Activated naive CD4-positive, alpha-beta T cell treated with anti-CD3 and anti-CD28 coated beads, Interleukin-2, amount 50 U/mL, for 16 hours (primary cell): ENCODE measurements around the gene TNFSF15.
A peak's percentile ranks its signal among the peaks of the same experiment; 100 is the strongest.
"Not testable (repeated sequence)": the region's sequence is repeated elsewhere in the genome, so short reads cannot be mapped to it uniquely, and the experiment has no call there.

ENCODE experiments used
- DNase-seq: peaks from one replicate; pipeline ENCODE4 v3.0.0-alpha.2; 2020

TNFSF15 gene

DNA sequence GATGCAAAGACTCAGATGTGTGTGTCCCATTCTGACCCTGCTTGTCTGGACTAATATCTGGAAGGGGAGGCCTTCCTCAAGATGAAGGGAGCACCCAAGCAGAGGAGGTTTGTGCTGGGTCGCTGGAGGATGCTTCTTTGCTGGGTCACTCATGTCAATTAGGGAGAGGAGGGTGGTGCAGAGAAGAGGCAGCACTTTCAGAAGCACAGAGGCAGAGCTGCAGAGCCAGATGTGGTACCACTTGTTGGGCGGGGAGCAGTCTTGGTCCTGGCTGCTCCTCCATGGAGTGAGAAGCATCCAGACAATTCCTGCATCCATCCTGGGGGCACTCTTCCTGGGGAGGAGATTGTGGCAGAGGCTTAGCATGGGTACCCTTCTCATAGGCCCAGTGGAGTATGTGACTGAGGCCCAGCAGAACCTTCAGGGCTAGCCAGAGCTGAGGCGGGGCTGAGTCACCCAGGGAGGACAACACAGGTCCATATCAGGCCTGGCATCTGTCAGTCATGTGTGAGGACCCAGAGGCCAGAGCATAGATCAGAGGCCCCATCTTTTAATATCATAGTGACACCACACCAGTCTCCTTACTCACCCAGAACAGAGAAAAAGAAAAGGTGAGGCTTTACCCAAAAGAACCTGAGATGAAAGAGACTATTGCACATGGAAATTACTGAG lies 59.8 kb downstream of the TNFSF15 start:
- DNase-seq, result no peak

DNA sequence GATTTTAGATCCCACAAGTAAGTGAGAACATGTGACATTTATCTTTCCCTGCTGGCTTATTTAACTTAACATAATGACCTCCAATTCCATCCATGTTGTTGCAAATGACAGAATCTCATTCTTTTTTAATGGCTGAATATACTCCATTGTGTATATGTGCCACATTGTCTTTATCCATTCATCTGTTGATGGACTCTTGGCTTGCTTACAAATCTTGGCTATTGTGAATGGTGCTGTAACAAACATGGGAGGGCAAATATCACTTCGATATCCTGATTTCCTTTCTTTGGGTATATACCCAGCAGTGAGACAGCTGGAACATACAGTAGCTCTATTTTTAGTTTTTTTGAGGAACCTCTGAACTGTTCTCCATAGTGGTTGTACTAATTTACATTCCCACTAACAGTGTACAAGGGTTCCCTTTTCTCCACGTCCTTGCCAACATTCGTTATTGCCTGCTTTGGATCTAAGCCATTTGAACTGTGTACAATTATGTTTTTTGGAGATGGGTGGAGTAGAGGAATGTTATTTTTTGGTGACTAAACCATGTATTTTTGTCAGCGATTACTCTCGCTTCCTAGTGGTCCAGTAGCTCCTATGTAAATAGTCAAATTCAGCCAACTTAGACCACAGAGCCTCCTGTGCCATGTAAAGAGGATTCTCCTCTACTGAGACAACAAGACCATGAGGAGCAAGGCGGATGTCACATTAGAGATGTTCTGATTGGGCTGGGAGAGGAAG lies 60.6 kb downstream of the TNFSF15 start:
- DNase-seq, result no peak

DNA sequence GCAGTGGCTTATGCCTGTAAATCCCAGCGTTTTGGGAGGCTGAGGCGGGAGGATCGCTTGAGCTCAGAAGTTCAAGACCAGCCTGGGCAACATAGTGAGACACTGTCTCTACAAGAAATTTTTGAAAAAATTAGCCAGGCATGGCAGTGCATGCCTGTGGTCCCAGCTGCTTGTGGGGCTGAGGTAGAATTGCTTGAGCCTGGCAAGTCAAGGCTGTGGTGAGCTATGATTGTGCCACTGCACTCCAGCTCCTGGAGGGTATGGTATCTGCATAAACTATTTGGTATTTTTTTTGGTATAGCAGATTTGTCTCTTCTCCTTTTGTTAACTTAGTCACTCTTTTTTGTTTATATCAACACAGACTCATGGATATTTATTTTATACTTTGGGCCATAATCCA lies 62.4 kb downstream of the TNFSF15 start:
- no peak for DNase-seq

DNA sequence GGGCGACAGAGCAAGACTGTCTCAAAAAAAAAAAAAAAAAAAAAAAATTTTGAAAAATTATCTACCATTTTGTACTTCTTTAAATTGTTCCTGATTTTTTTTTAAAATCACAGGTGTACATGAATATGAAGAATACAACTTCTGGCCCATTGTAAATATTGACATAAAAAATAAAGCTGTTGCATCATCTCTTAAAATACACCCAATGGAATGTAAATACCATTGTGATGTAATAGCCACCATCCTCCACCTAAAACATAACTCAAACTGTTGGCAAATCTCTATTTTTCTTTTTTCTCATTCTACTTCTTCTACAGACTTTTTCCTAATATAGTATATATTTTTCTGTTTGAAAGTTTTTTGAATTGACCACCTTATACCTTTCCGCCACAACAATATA lies 62.9 kb downstream of the TNFSF15 start:
- DNase-seq, result no peak

DNA sequence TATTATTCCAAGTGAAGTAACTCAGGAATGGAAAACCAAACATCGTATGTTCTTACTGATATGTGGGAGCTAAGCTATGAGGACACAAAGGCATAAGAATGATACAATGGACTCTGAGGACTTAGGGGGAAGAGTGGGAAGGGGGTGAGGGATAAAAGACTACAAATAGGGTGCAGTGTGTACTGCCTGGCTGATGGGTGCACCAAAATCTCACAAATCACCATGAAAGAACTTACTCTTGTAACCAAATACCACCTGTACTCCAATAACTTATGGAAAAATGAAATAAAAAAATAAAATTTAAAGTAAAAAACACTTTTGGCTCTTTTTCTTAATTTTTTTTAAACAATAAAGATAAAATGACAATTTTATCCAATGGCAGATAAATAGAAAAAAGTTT lies 64.3 kb downstream of the TNFSF15 start:
- DNase-seq, result not testable (repeated sequence)

DNA sequence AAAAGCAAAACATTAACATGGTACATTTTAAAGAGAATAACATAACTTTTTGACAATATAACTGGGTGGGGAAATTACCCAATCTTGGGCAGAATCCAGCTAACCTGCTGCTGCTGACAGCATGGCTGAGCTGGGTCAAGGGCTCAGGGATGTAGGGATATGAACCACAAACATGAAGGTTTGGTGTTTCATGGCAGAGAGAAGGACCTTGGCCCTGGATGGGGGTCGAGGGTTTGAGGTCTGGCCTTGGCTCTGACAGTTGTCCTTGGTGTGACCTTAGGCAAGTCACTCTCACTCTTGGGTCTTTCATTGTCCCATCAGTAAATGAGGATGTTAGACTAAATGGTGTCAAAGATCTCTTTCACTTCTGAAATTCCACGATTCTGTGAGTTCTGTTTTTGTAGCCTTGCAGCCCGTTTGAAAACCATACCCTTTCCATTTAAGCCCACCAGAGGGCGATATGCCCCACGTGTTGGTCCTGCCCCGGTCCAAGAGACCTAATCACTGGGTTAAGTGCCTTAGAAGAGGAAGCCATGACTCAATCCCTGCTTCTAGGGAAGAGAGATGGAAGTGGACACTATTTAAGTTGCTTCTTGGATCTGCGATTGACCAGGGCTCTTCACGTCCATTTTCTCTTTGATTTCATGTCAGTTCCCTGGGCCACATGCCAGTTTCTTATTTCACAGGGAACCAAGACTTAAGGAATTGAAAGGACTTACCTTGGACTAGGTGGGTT lies 67.1 kb downstream of the TNFSF15 start:
- peak; percentile 66 for DNase-seq

DNA sequence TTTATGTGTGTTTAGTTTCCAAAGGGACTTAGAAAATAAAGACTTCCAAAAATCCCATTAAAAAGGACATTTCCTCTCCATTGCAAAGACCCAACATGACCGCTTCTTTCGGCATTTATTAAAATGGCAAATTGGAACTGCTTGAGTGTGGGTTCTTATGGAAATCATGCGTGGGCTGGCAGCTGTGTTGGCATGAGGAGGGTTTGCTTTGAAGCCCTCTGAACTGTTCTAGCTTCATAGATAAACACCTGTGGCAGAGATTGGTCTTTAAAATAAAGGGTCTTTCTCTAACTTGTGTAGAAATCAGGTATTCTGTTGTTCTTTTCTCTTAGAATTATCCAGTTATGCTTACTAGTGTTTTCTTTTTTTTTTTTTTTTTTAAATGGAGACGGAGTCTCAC lies 68.0 kb downstream of the TNFSF15 start:
- DNase-seq, result no peak

DNA sequence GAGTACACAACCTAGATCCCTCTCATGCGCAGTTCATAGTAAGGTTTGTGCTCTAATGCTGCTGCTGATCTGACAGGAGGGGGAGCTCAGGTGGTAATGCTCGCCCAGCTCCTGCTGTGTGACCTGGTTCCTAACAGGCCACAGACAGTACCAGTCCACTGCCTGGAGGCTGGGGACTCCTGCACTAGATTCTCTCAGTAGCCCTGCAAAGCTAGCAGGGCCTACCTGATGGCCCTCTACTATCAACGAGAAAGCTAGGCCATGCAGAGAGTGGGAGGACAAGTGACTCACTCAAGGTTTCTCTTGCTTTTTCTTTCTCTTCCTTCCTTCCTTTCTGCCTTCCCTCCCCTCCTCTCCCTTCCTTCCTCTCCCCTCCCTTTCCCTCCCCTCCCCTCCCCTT lies 68.7 kb downstream of the TNFSF15 start:
- peak; percentile 40 for DNase-seq

DNA sequence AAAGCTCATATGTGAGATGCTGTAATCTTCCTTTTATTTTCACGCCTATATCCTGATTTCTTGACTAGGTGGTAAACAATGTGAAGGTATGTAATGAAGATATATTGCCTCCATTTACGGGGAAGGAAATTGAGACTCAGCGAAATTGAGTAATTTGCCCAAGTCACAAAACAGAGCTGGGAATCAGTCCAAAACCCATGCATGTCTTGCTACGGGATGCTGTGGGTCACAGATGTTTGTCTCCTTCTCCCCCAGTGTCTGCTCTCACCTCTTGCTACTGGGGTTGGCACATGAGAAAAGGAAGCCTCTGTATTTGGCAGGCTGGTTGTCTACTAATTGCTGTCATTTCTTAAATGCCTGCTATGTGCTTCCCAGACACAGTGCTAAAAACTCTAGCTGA lies 70.1 kb downstream of the TNFSF15 start:
- DNase-seq, result no peak

DNA sequence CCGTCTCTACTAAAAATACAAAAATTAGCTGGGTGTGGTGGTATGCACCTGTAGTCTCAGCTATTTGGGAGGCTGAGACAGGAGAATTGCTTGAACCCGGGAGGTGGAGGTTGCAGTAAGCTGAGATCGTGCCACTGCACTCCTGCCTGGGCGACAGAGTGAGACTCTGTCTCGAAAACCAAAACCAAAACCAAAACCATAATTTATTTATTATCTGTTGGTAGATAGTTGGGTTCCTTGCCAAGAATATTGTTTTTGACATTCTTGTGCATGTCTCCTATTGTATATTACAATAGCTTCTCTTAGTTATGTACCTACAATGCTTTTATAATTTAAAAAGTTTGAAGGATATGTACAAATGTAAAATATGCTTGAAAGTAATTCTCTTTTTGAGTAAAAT lies 70.7 kb downstream of the TNFSF15 start:
- DNase-seq, result not testable (repeated sequence)
